Neural progenitor cell (in vitro differentiated cells): ENCODE measurements around the gene MAP6. TPM values are rescaled to one million over a fixed set of nuclear protein-coding genes. Genes with fewer than 3 reads are reported as not detected.

Source experiments
- DNase-seq: peaks from one replicate; pipeline ENCODE4 v3.0.0-alpha.2; 2016; ENCODE audit warnings: low spot score
- H2AFZ ChIP-seq: fragments of 200-600 bp; sonication (generic); replicated peaks from 2 replicates; pipeline ENCODE4 v1.6.1; 2016; ENCODE audit warnings: antibody characterized with exemption
- H3F3A ChIP-seq: fragments of 200-600 bp; sonication (generic); 2 replicates; pipeline ENCODE4 v1.6.1; 2016; ENCODE audit warnings: antibody characterized with exemption, low read depth
- H3K27ac ChIP-seq: fragments of 200-600 bp; sonication (generic); 2 replicates; pipeline ENCODE4 v1.5.1; 2016; ENCODE audit warnings: mild to moderate bottlenecking
- H3K27me3 ChIP-seq: fragments of 200-600 bp; sonication (generic); 2 replicates; pipeline ENCODE4 v1.6.1; 2016; ENCODE audit warnings: mild to moderate bottlenecking, moderate library complexity
- H3K36me3 ChIP-seq: fragments of 200-600 bp; sonication (generic); 2 replicates; pipeline ENCODE4 v1.5.1; 2016
- H3K4me1 ChIP-seq: fragments of 200-600 bp; sonication (generic); 2 replicates; pipeline ENCODE4 v1.6.1; 2016; ENCODE audit warnings: mixed run types
- H3K4me2 ChIP-seq: fragments of 200-600 bp; sonication (generic); 2 replicates; pipeline ENCODE4 v1.6.1; 2016
- H3K4me3 ChIP-seq: fragments of 200-600 bp; sonication (generic); 2 replicates; pipeline ENCODE4 v1.5.1; 2016
- H3K79me2 ChIP-seq: fragments of 200-600 bp; sonication (generic); 2 replicates; pipeline ENCODE4 v1.6.1; 2016; ENCODE audit warnings: low read depth
- H3K9ac ChIP-seq: fragments of 200-600 bp; sonication (generic); 2 replicates; pipeline ENCODE4 v1.6.1; 2016
- H3K9me3 ChIP-seq: fragments of 200-600 bp; sonication (generic); 2 replicates; pipeline ENCODE4 v1.5.1; 2016; ENCODE audit warnings: low read depth
- H4K20me1 ChIP-seq: fragments of 200-600 bp; sonication (generic); 2 replicates; pipeline ENCODE4 v1.6.1; 2016; ENCODE audit warnings: low read depth
- H3K27ac Mint-ChIP-seq: 3 replicates; pipeline ENCODE4 v1.8.0; 2021; ENCODE audit warnings: mixed read lengths
- H3K27me3 Mint-ChIP-seq: 2 replicates; pipeline ENCODE4 v1.8.0; 2022; ENCODE audit warnings: low read depth, mild to moderate bottlenecking, inconsistent platforms, moderate library complexity, mixed read lengths; ENCODE audit not compliant: insufficient read depth
- H3K36me3 Mint-ChIP-seq: 3 replicates; pipeline ENCODE4 v1.8.0; 2021; ENCODE audit warnings: mixed read lengths
- H3K4me1 Mint-ChIP-seq: 3 replicates; pipeline ENCODE4 v1.8.0; 2021; ENCODE audit warnings: mixed read lengths
- H3K4me3 Mint-ChIP-seq: 3 replicates; pipeline ENCODE4 v1.8.0; 2021; ENCODE audit warnings: mild to moderate bottlenecking, moderate library complexity, mixed read lengths
- H3K9me3 Mint-ChIP-seq: 3 replicates; pipeline ENCODE4 v1.8.0; 2020; ENCODE audit warnings: mixed read lengths
- CTCF ChIP-seq: fragments of 200-600 bp; sonication (generic); IDR thresholded peaks from 2 replicates; pipeline ENCODE4 v1.5.1; 2017; ENCODE audit warnings: antibody characterized with exemption, mild to moderate bottlenecking
- EZH2 ChIP-seq: fragments of 200-600 bp; sonication (generic); IDR thresholded peaks from 2 replicates; pipeline ENCODE4 v1.6.1; 2017; ENCODE audit warnings: antibody characterized with exemption, mild to moderate bottlenecking, moderate library complexity
- EZH2phosphoT487 ChIP-seq: fragments of 200-600 bp; sonication (generic); IDR thresholded peaks from 2 replicates; pipeline ENCODE4 v1.6.1; 2017; ENCODE audit warnings: antibody characterized with exemption
- total RNA-seq: library from RNA; depleted of rRNA; stranded (reverse); fragments of >200 nt; gene quantifications from 2 replicates; pipeline ENCODE4 v1.2.3, GENCODE V29; 2015; ENCODE audit warnings: low replicate concordance

Gene MAP6
- total RNA-seq, 1 donor from 2014 or later, result 9.9 TPM

DNA sequence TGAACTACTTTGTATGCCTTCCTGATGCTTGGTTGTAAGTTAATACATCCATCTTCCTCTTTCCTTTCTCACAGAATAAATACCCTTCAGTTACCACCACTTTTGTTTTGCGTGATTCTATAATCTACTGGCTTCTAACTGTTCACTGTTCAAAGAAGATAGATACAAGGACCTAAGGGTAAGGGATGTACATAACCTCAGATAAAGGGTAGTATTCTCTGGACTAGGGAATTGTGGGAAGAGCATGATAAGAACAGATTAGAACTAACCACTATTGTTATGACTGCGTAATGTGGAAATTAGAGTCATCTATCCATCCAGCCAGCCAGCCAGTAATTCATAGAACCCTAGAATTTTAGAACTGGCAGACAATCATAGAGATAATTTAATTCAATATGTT, 36.4 kb downstream of the MAP6 start:
- no peak overlapping the region for H3K9ac ChIP-seq
- H3K27me3 ChIP-seq, result no peaks in the 10 kb centered on the region
- peaks cover 58% of the 10 kb centered on the region for H3K4me1 ChIP-seq
- no peaks in the 10 kb centered on the region for H4K20me1 ChIP-seq
- no peak for DNase-seq
- no peaks in the 10 kb centered on the region for H3K36me3 ChIP-seq
- H3K27ac ChIP-seq, result no peak overlapping the region
- no peak overlapping the region for H3K4me3 Mint-ChIP-seq
- no peak overlapping the region for H2AFZ ChIP-seq
- no peaks in the 10 kb centered on the region for H3K9me3 ChIP-seq
- no peak overlapping the region for H3K4me2 ChIP-seq
- H3K36me3 Mint-ChIP-seq, result peaks cover 18% of the 10 kb centered on the region
- no peak overlapping the region for H3K27ac Mint-ChIP-seq
- TF ChIP-seq EZH2 (no peak), CTCF (no peak), EZH2phosphoT487 (no peak)
- no peaks in the 10 kb centered on the region for H3K79me2 ChIP-seq
- peaks cover 10% of the 10 kb centered on the region for H3F3A ChIP-seq
- no peaks in the 10 kb centered on the region for H3K27me3 Mint-ChIP-seq
- no peak overlapping the region for H3K4me3 ChIP-seq
- H3K9me3 Mint-ChIP-seq, result no peaks in the 10 kb centered on the region
- peaks cover 86% of the 10 kb centered on the region for H3K4me1 Mint-ChIP-seq

DNA sequence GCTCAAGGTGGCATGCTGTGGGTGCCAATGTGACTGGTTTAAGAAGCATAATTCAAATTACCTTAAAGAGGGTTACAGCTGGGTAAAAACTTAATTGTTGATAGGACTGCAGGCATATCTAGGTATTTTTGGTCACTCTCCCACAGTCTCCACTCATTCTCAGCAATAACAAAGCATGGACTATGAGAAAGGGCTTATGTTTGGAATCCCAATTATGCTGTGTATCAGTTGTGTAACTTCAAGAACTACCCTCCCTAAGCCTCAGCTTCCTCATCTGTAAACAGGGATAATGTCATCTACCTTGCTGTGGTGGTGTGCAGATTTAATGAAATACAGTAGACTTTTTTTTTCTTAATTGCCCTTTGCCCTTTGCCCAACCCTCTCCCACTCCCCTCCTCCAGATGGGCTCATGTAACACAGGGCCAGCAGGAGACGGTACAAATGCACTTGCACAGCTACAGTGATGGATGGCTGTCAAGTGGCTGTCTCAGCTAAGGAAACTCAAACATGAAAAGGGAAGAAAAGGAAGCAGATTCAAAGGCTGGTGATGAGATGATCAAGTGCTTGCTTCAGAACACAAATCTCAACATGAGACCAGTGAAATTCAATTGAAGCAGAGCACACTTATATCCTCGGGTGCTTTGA, 37.6 kb downstream of the MAP6 start:
- Histone ChIP-seq H3K4me3 (no peak overlapping the region), H3K27me3 (no peaks in the 10 kb centered on the region), H2AFZ (no peak overlapping the region), H4K20me1 (no peaks in the 10 kb centered on the region), H3K36me3 (no peaks in the 10 kb centered on the region), H3K9me3 (no peaks in the 10 kb centered on the region), H3K27ac (no peak overlapping the region), H3K4me1 (peaks cover 61% of the 10 kb centered on the region), H3K9ac (no peak overlapping the region), H3K4me2 (no peak overlapping the region), H3F3A (peaks cover 19% of the 10 kb centered on the region), H3K79me2 (no peaks in the 10 kb centered on the region)
- H3K4me1 Mint-ChIP-seq, result peaks cover 85% of the 10 kb centered on the region
- H3K36me3 Mint-ChIP-seq, result peaks cover 15% of the 10 kb centered on the region
- no peak for DNase-seq
- no peaks in the 10 kb centered on the region for H3K27me3 Mint-ChIP-seq
- no peak overlapping the region for H3K4me3 Mint-ChIP-seq
- no peak for TF ChIP-seq EZH2phosphoT487
- TF ChIP-seq CTCF, result no peak
- no peak for TF ChIP-seq EZH2
- H3K27ac Mint-ChIP-seq, result no peak overlapping the region
- H3K9me3 Mint-ChIP-seq, result no peaks in the 10 kb centered on the region

DNA sequence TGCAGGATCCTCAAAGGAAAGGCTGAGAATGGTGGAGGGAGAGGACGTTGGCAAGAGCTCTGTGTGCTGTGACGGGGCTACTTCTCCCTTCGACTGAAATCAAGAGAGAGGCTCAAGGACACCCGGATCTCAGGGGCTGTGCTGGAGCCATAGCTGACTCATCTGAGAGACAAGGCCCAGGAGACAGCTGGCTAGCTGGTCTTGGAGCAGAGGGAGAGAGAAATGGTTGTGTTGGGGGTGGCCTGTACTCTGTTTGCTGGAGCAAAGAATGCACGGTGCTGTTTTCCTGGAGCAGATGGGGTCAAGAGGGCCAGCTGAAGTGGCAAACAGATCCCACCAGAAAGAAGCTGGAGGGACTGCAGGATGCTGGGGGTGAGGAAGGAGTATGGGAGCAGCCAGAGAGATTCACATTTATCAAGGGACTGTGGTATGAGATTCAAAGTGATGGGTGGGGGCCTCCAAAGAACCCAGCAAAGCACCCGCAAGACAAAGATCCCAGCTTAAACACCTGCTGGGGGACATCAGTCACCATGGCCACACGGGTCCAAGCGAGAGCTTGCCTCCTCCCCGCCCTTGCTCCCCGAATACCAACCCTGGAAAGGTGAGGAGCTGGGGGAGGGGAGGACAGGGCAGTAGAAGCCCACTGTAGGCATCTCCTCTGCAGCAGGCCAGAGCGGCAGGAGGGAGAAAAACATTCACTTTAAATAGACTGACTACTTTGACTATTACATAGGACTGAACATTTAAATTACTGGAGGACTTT, 40.8 kb downstream of the MAP6 start:
- H3K4me3 Mint-ChIP-seq, result peak overlapping the region; percentile 65
- Histone ChIP-seq H2AFZ (no peak overlapping the region), H3F3A (peaks cover 14% of the 10 kb centered on the region), H3K27me3 (no peaks in the 10 kb centered on the region), H3K27ac (no peak overlapping the region), H3K9ac (no peak overlapping the region), H3K4me1 (peaks cover 43% of the 10 kb centered on the region), H3K4me2 (peak overlapping the region; percentile 35), H3K9me3 (no peaks in the 10 kb centered on the region), H3K36me3 (no peaks in the 10 kb centered on the region), H3K4me3 (no peak overlapping the region), H3K79me2 (no peaks in the 10 kb centered on the region), H4K20me1 (no peaks in the 10 kb centered on the region)
- peaks cover 84% of the 10 kb centered on the region for H3K4me1 Mint-ChIP-seq
- TF ChIP-seq CTCF (no peak), EZH2phosphoT487 (no peak), EZH2 (no peak)
- H3K36me3 Mint-ChIP-seq, result peaks cover 6% of the 10 kb centered on the region
- peaks cover 3% of the 10 kb centered on the region for H3K27me3 Mint-ChIP-seq
- no peak for DNase-seq
- peak overlapping the region; percentile 65 for H3K27ac Mint-ChIP-seq
- no peaks in the 10 kb centered on the region for H3K9me3 Mint-ChIP-seq
